GM19372 (cell line): Measurements from ENCODE around the gene METRN.

Experiments
- ATAC-seq: cut with Tn5 transposase; IDR thresholded peaks from one replicate; pipeline ENCODE4 v1.9.1; 2021; ENCODE audit warnings: mild to moderate bottlenecking, low read depth, moderate library complexity; ENCODE audit not compliant: unreplicated experiment

Gene METRN

GRCh38 chr16:677316-678190 is 37.4 kb upstream of the METRN start:
- no peak for ATAC-seq

- no peak for ATAC-seq
These were observed 36.6 kb upstream of the METRN start for GRCh38 chr16:678209-678857.

- ATAC-seq: no peak
These were observed 35.8 kb upstream of the METRN start for GRCh38 chr16:678858-679813.

- ATAC-seq: peak; percentile 39
These were observed 34.9 kb upstream of the METRN start, which contains the start of gene STUB1 for GRCh38 chr16:679814-680624. Gene STUB1, plus strand, starts transcription at chr16:680410. Its CDS starts 116 bp downstream, at chr16:680526.

GRCh38 chr16:680625-680945 is 34.3 kb upstream of the METRN start:
- no peak for ATAC-seq

GRCh38 chr16:680967-681745 is 33.8 kb upstream of the METRN start:
- no peak for ATAC-seq

- no peak for ATAC-seq
These were observed 33.0 kb upstream of the METRN start for GRCh38 chr16:681746-682427.

- ATAC-seq: no peak
These were observed 32.2 kb upstream of the METRN start for GRCh38 chr16:682493-683395.

GRCh38 chr16:683396-684070 is 31.4 kb upstream of the METRN start:
- ATAC-seq: no peak

GRCh38 chr16:684071-684794 is 30.7 kb upstream of the METRN start, which contains the start of gene JMJD8:
Gene JMJD8, minus strand, starts transcription at chr16:684334. Its CDS starts 15 bp downstream, at chr16:684319.
- peak; percentile 66 for ATAC-seq

GRCh38 chr16:684961-685696 is 29.8 kb upstream of the METRN start:
- ATAC-seq: no peak

- ATAC-seq: no peak
These were observed 29.0 kb upstream of the METRN start for GRCh38 chr16:685967-686366.

- ATAC-seq: no peak
These were observed 28.3 kb upstream of the METRN start for GRCh38 chr16:686459-687260.

GRCh38 chr16:687499-687898 is 27.4 kb upstream of the METRN start:
- ATAC-seq: no peak
